ENCODE results near the gene ECM1.

Gene ECM1

DNA sequence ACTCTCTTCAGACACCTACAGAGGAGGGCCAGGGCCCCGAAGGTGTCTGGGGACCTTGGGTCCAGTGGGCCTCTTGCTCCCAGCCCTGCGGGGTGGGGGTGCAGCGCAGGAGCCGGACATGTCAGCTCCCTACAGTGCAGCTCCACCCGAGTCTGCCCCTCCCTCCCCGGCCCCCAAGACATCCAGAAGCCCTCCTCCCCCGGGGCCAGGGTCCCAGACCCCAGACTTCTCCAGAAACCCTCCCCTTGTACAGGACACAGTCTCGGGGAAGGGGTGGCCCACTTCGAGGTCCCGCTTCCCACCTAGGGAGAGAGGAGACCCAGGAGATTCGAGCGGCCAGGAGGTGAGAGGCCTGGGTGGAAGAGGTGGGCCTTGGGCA, 45.0 kb downstream of the ECM1 start:
- Histone ChIP-seq H3K27ac (ENCODE audit: low read depth, low read length) (no peak overlapping the region), H3K9me3 (ENCODE audit: insufficient read depth, low read depth, low read length) (no peaks in the 10 kb centered on the region), H3K36me3 (ENCODE audit: insufficient read depth, low read length) (no peaks in the 10 kb centered on the region; the same call in 1 of the 2 replicates), H3K9ac (ENCODE audit: low read depth, low read length) (no peak overlapping the region), H3K27me3 (ENCODE audit: insufficient read depth, low read length) (peaks cover 21% of the 10 kb centered on the region), H3K4me1 (ENCODE audit: insufficient read depth, low read length) (peaks cover 25% of the 10 kb centered on the region), H3K4me3 (ENCODE audit: low read length) (no peak overlapping the region)
- 88% methylated on average over 12 of the region's 12 CpGs for WGBS

DNA sequence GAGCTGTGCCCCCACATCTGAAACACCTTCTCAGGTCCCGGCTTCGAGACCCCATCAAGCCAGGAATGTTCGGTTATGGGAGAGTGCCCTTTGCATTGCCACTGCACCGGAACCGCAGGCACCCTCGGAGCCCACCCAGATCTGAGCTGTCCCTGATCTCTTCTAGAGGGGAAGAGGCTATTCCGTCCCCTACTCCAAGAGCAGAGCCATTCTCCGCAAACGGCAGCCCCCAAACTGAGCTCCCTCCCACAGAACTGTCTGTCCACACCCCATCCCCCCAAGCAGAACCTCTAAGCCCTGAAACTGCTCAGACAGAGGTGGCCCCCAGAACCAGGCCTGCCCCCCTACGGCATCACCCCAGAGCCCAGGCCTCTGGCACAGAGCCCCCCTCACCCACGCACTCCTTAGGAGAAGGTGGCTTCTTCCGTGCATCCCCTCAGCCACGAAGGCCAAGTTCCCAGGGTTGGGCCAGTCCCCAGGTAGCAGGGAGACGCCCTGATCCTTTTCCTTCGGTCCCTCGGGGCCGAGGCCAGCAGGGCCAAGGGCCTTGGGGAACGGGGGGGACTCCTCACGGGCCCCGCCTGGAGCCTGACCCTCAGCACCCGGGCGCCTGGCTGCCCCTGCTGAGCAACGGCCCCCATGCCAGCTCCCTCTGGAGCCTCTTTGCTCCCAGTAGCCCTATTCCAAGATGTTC, 45.6 kb downstream of the ECM1 start:
- no peaks in the 10 kb centered on the region for H3K9me3 ChIP-seq (ENCODE audit: insufficient read depth, low read depth, low read length)
- H3K4me3 ChIP-seq (ENCODE audit: low read length) = no peak overlapping the region
- H3K9ac ChIP-seq (ENCODE audit: low read depth, low read length) = no peak overlapping the region
- no peak overlapping the region for H3K27ac ChIP-seq (ENCODE audit: low read depth, low read length)
- peaks cover 16% of the 10 kb centered on the region for H3K27me3 ChIP-seq (ENCODE audit: insufficient read depth, low read length)
- H3K4me1 ChIP-seq (ENCODE audit: insufficient read depth, low read length) = peaks cover 25% of the 10 kb centered on the region
- no peaks in the 10 kb centered on the region; the same call in 1 of the 2 replicates for H3K36me3 ChIP-seq (ENCODE audit: insufficient read depth, low read length)
- WGBS = 93% methylated on average over 23 of the region's 23 CpGs

DNA sequence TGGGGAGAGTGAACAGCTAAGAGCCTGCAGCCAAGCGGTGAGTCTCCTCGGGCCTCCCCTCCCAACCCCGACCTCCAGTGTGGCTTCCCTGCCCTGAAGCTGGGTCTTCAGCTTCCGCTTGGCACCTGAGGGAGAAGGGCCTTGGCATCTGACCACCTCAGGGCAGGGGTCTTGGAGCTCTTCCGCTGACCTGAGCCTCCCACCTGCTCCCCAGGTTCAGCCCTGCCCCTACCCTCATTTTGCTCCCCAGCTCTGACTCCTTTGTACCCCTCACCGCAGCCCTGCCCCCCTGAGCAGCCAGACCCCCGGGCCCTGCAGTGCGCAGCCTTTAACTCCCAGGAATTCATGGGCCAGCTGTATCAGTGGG, 46.2 kb downstream of the ECM1 start:
- WGBS = 92% methylated on average over 8 of the region's 8 CpGs
- peaks cover 25% of the 10 kb centered on the region for H3K4me1 ChIP-seq (ENCODE audit: insufficient read depth, low read length)
- H3K9me3 ChIP-seq (ENCODE audit: insufficient read depth, low read depth, low read length) = no peaks in the 10 kb centered on the region
- H3K27me3 ChIP-seq (ENCODE audit: insufficient read depth, low read length) = peaks cover 10% of the 10 kb centered on the region
- no peak overlapping the region for H3K27ac ChIP-seq (ENCODE audit: low read depth, low read length)
- H3K9ac ChIP-seq (ENCODE audit: low read depth, low read length) = no peak overlapping the region
- no peaks in the 10 kb centered on the region; the same call in 1 of the 2 replicates for H3K36me3 ChIP-seq (ENCODE audit: insufficient read depth, low read length)
- H3K4me3 ChIP-seq (ENCODE audit: low read length) = no peak overlapping the region

DNA sequence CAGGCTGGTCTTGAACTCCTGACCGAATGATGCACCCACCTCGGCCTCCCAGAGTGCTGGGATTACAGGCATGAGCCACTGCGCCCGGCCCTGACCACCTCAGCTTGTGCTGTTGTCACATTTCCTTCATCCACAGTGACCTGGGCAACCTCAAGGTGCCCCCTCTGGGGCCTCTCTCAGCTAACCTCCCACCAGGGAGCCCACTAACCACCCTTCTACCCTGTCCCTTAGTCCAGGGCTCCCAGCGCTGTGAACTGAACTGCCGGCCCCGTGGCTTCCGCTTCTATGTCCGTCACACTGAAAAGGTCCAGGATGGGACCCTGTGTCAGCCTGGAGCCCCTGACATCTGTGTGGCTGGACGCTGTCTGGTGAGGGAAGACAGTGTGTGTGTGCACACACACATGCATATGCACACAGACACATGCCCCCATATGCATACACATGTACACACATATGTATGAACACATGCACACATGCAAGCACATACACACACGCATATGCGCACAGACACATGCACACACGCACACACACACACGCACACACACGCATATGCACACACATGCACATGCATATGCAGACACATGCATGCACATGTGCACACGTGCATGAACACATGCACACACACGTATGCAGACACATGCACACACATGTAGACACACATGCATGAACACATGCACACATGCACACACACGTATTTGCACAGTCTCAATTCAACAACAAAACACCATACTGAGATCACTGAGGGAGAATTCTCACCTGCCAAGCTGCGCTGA, 47.5 kb downstream of the ECM1 start:
- Histone ChIP-seq H3K27me3 (ENCODE audit: insufficient read depth, low read length) (peaks cover under 1% of the 10 kb centered on the region; the same call in 1 of the 2 replicates), H3K9me3 (ENCODE audit: insufficient read depth, low read depth, low read length) (no peaks in the 10 kb centered on the region), H3K4me1 (ENCODE audit: insufficient read depth, low read length) (peaks cover 24% of the 10 kb centered on the region), H3K27ac (ENCODE audit: low read depth, low read length) (no peak overlapping the region), H3K36me3 (ENCODE audit: insufficient read depth, low read length) (no peaks in the 10 kb centered on the region; the same call in 1 of the 2 replicates), H3K4me3 (ENCODE audit: low read length) (no peak overlapping the region), H3K9ac (ENCODE audit: low read depth, low read length) (no peak overlapping the region)
- 95% methylated on average over 19 of the region's 19 CpGs for WGBS

DNA sequence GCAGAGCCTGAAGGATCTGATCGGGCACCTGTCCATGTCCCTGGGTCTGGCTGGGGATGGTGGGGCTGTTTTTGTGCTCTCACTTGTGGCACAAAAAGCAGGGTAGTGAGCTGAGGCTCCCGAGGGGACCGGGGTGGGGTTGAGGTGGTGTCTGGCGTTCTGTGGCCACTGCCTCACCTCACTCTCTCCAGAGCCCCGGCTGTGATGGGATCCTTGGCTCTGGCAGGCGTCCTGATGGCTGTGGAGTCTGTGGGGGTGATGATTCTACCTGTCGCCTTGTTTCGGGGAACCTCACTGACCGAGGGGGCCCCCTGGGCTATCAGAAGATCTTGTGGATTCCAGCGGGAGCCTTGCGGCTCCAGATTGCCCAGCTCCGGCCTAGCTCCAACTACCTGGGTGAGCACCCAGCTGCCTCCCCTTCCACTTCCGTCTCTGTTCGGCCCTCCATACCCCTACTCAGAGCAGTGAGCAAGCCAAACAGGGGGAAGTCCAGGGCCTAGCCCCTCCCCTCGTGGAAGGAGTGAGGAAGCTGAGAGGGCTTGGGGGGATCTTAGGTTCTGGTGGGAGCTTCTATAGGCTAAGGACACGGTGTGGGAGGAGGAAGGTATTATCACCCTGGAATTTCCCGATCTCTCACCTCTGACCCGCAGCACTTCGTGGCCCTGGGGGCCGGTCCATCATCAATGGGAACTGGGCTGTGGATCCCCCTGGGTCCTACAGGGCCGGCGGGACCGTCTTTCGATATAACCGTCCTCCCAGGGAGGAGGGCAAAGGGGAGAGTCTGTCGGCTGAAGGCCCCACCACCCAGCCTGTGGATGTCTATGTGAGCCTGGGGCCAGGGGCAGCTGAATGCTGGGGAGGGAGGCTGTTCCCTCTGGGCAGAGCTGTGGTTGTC, 48.3 kb downstream of the ECM1 start:
- no peak overlapping the region for H3K4me3 ChIP-seq (ENCODE audit: low read length)
- no peak overlapping the region for H3K27ac ChIP-seq (ENCODE audit: low read depth, low read length)
- no peak overlapping the region for H3K9ac ChIP-seq (ENCODE audit: low read depth, low read length)
- H3K4me1 ChIP-seq (ENCODE audit: insufficient read depth, low read length) = peaks cover 21% of the 10 kb centered on the region
- no peaks in the 10 kb centered on the region; the same call in 1 of the 2 replicates for H3K27me3 ChIP-seq (ENCODE audit: insufficient read depth, low read length)
- 84% methylated on average over 26 of the region's 26 CpGs for WGBS
- no peaks in the 10 kb centered on the region; the same call in 1 of the 2 replicates for H3K36me3 ChIP-seq (ENCODE audit: insufficient read depth, low read length)
- H3K9me3 ChIP-seq (ENCODE audit: insufficient read depth, low read depth, low read length) = no peaks in the 10 kb centered on the region

DNA sequence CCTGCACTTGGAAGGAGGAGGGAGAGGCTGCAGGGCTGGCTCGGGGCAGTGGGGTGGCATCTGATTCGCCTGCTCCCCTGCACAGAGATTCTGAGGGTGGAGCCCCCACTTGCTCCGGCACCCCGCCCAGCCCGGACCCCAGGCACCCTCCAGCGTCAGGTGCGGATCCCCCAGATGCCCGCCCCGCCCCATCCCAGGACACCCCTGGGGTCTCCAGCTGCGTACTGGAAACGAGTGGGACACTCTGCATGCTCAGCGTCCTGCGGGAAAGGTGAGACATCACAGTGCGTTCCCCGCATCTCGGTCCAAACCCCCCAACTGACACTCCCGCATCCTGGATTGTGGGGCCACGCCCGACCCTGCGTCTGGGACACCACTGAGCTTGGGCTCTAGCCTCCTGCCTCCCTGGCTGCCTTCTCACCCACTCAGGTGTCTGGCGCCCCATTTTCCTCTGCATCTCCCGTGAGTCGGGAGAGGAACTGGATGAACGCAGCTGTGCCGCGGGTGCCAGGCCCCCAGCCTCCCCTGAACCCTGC, 49.2 kb downstream of the ECM1 start:
- Histone ChIP-seq H3K9ac (ENCODE audit: low read depth, low read length) (no peak overlapping the region), H3K9me3 (ENCODE audit: insufficient read depth, low read depth, low read length) (no peaks in the 10 kb centered on the region), H3K27ac (ENCODE audit: low read depth, low read length) (no peak overlapping the region), H3K36me3 (ENCODE audit: insufficient read depth, low read length) (no peaks in the 10 kb centered on the region; the same call in 1 of the 2 replicates), H3K27me3 (ENCODE audit: insufficient read depth, low read length) (no peaks in the 10 kb centered on the region), H3K4me1 (ENCODE audit: insufficient read depth, low read length) (peaks cover 21% of the 10 kb centered on the region), H3K4me3 (ENCODE audit: low read length) (no peak overlapping the region)
- WGBS = 94% methylated on average over 26 of the region's 26 CpGs

DNA sequence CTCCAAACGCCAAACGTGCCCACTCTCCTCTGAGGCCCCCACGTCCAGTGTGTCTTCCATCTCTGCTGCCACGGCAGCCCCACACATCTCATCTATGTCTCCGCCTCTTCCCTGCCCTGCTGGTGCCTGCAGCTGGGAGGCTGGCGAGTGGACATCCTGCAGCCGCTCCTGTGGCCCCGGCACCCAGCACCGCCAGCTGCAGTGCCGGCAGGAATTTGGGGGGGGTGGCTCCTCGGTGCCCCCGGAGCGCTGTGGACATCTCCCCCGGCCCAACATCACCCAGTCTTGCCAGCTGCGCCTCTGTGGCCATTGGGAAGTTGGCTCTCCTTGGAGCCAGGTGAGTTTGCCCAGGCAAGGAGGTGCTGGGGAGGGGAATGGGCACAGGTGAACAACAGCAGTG, 49.9 kb downstream of the ECM1 start:
- no peaks in the 10 kb centered on the region for H3K27me3 ChIP-seq (ENCODE audit: insufficient read depth, low read length)
- H3K4me1 ChIP-seq (ENCODE audit: insufficient read depth, low read length) = peaks cover 21% of the 10 kb centered on the region
- no peak overlapping the region for H3K27ac ChIP-seq (ENCODE audit: low read depth, low read length)
- H3K9ac ChIP-seq (ENCODE audit: low read depth, low read length) = no peak overlapping the region
- no peaks in the 10 kb centered on the region for H3K9me3 ChIP-seq (ENCODE audit: insufficient read depth, low read depth, low read length)
- WGBS = 88% methylated on average over 15 of the region's 15 CpGs
- H3K4me3 ChIP-seq (ENCODE audit: low read length) = no peak overlapping the region
- no peaks in the 10 kb centered on the region; the same call in 1 of the 2 replicates for H3K36me3 ChIP-seq (ENCODE audit: insufficient read depth, low read length)

- no peaks in the 10 kb centered on the region for H3K9me3 ChIP-seq (ENCODE audit: insufficient read depth, low read depth, low read length)
- no peak overlapping the region for H3K27ac ChIP-seq (ENCODE audit: low read depth, low read length)
- no peaks in the 10 kb centered on the region for H3K27me3 ChIP-seq (ENCODE audit: insufficient read depth, low read length)
- H3K36me3 ChIP-seq (ENCODE audit: insufficient read depth, low read length) = no peaks in the 10 kb centered on the region; the same call in 1 of the 2 replicates
- WGBS = 81% methylated on average over 15 of the region's 15 CpGs
- H3K4me1 ChIP-seq (ENCODE audit: insufficient read depth, low read length) = peaks cover 26% of the 10 kb centered on the region
- H3K4me3 ChIP-seq (ENCODE audit: low read length) = no peak overlapping the region
- no peak overlapping the region for H3K9ac ChIP-seq (ENCODE audit: low read depth, low read length)
Measured at GRCh38 chr1:150558303-150558704, 50.4 kb downstream of the ECM1 start.

- Histone ChIP-seq H3K27ac (ENCODE audit: low read depth, low read length) (no peak overlapping the region), H3K36me3 (ENCODE audit: insufficient read depth, low read length) (no peaks in the 10 kb centered on the region; the same call in 1 of the 2 replicates)
Measured at GRCh38 chr1:150558761-150559655, 51.1 kb downstream of the ECM1 start.

GRCh38 chr1:150559656-150560010, 51.7 kb downstream of the ECM1 start:
- H3K4me3 ChIP-seq (ENCODE audit: low read length) = no peak overlapping the region
- peaks cover 35% of the 10 kb centered on the region for H3K4me1 ChIP-seq (ENCODE audit: insufficient read depth, low read length)
- no peaks in the 10 kb centered on the region for H3K27me3 ChIP-seq (ENCODE audit: insufficient read depth, low read length)
- H3K27ac ChIP-seq (ENCODE audit: low read depth, low read length) = no peak overlapping the region
- H3K36me3 ChIP-seq (ENCODE audit: insufficient read depth, low read length) = no peaks in the 10 kb centered on the region; the same call in 1 of the 2 replicates
- WGBS = 83% methylated on average over 9 of the region's 10 CpGs
- no peaks in the 10 kb centered on the region for H3K9me3 ChIP-seq (ENCODE audit: insufficient read depth, low read depth, low read length)
- H3K9ac ChIP-seq (ENCODE audit: low read depth, low read length) = no peak overlapping the region

More at GRCh38 chr1:150558761-150559655, 51.1 kb downstream of the ECM1 start:
- H3K9ac ChIP-seq (ENCODE audit: low read depth, low read length) = no peak overlapping the region
- no peak overlapping the region for H3K4me3 ChIP-seq (ENCODE audit: low read length)
- WGBS = 94% methylated on average over 26 of the region's 28 CpGs
- H3K9me3 ChIP-seq (ENCODE audit: insufficient read depth, low read depth, low read length) = no peaks in the 10 kb centered on the region
- H3K27me3 ChIP-seq (ENCODE audit: insufficient read depth, low read length) = no peaks in the 10 kb centered on the region
- H3K4me1 ChIP-seq (ENCODE audit: insufficient read depth, low read length) = peaks cover 33% of the 10 kb centered on the region
